ENCODE measurements around the gene TNFRSF8. TPM values are rescaled to one million over a fixed set of nuclear protein-coding genes. Genes with fewer than 3 reads are reported as not detected.

The TNFRSF8 gene
- total and polyA plus RNA-seq, 2 of the 4 experiments (the other 2 are of a cell fraction): under 0.01 to 0.31 TPM

DNA sequence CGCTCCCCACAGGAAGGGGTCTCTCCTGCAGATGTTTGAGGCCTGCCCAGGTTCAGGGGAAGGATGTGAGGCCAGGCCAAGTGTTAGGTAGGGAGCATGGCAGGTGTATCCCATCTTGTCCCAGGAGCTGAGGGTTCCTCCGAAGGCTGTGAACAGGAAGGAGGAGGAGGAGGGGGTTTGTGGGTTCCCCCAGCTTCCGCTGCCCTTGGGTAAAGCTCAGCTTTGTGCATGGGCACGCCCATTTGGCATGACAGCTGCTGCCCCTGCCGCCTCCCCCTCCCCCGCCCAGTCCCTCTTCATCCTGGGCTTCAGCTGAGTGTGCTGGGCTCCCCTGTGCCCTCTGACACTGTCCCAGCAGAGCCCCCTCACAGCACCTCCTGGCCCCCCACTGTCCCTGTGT is 25.5 kb downstream of the TNFRSF8 start:
- H3K9ac ChIP-seq (ENCODE audit: low read depth, low read length): no peak overlapping the region
- intact Hi-C loops (cut with micrococcal nuclease) (no loop called here), dilution Hi-C loops (cut with HindIII; ENCODE audit: low sequenced_read_pairs, unreplicated experiment) (no loop called here), in situ Hi-C loops (cut with MboI; ENCODE audit: low sequenced_read_pairs) (no loop called here)
- peaks cover 4% of the 10 kb centered on the region for H3K4me1 ChIP-seq (ENCODE audit: control insufficient read depth, insufficient read depth, low read length)
- no peak overlapping the region for H2BK20ac ChIP-seq (ENCODE audit: low read depth, low read length)
- ATAC-seq (ENCODE audit: low read depth) (no peak), DNase-seq (no peak)
- 0 out of 2 replicates have a peak, but pooled peaks cover 2% of the 10 kb centered on the region for H3K9me3 ChIP-seq (ENCODE audit: control insufficient read depth, insufficient read depth, low read length)
- H3K9me1 ChIP-seq (ENCODE audit: insufficient read depth, low read length): no peaks in the 10 kb centered on the region
- H4K20me1 ChIP-seq (ENCODE audit: insufficient read depth, low read length): no peaks in the 10 kb centered on the region
- no peak overlapping the region for H4K91ac ChIP-seq (ENCODE audit: insufficient read depth, low read depth, low read length)
- CTCF ChIA-PET: interaction anchor here (1.7 kb wide), 1 partner anchor 9 kb away, joined by 5 read pairs; no protein-coding TSS in a partner anchor
- no peak overlapping the region for H2AFZ ChIP-seq (replicated peaks; ENCODE audit: low read length, poor library complexity)
- no peak overlapping the region for H3K18ac ChIP-seq (ENCODE audit: low read depth, low read length)
- H3K27ac ChIP-seq (ENCODE audit: insufficient read depth, low read length): no peak overlapping the region
- 70% methylated on average over 2 of the region's 6 CpGs; no CpG with 5 or more reads in 1 of the 2 experiments for WGBS, 2 experiments (ENCODE audit: extremely low coverage in 2 of 2, insufficient read length in 1 of 2)
- H3K23ac ChIP-seq (ENCODE audit: low read depth, low read length): no peak overlapping the region
- POLR2A ChIA-PET (ENCODE audit: unreplicated experiment): no interaction called here
- no peaks in the 10 kb centered on the region for H3K79me1 ChIP-seq (ENCODE audit: low read depth in 1 of 2, low read length in 2 of 2)
- no peak for TF ChIP-seq POLR2A (IDR thresholded peaks at IDR 0.05; ENCODE audit: low read depth, low read length)
- TF ChIP-seq BHLHE40 (IDR thresholded peaks at IDR 0.05; ENCODE audit: low read depth, low read length): no peak
- TF ChIP-seq, protein P1, sequence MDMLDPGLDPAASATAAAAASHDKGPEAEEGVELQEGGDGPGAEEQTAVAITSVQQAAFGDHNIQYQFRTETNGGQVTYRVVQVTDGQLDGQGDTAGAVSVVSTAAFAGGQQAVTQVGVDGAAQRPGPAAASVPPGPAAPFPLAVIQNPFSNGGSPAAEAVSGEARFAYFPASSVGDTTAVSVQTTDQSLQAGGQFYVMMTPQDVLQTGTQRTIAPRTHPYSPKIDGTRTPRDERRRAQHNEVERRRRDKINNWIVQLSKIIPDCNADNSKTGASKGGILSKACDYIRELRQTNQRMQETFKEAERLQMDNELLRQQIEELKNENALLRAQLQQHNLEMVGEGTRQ (IDR thresholded peaks at IDR 0.05; ENCODE audit: low read depth, low read length): no peak
- TF ChIP-seq, protein P2, sequence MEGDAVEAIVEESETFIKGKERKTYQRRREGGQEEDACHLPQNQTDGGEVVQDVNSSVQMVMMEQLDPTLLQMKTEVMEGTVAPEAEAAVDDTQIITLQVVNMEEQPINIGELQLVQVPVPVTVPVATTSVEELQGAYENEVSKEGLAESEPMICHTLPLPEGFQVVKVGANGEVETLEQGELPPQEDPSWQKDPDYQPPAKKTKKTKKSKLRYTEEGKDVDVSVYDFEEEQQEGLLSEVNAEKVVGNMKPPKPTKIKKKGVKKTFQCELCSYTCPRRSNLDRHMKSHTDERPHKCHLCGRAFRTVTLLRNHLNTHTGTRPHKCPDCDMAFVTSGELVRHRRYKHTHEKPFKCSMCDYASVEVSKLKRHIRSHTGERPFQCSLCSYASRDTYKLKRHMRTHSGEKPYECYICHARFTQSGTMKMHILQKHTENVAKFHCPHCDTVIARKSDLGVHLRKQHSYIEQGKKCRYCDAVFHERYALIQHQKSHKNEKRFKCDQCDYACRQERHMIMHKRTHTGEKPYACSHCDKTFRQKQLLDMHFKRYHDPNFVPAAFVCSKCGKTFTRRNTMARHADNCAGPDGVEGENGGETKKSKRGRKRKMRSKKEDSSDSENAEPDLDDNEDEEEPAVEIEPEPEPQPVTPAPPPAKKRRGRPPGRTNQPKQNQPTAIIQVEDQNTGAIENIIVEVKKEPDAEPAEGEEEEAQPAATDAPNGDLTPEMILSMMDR (conservative IDR thresholded peaks at IDR 0.05; ENCODE audit: low read depth, low read length): no peak
- TF ChIP-seq, protein P3, sequence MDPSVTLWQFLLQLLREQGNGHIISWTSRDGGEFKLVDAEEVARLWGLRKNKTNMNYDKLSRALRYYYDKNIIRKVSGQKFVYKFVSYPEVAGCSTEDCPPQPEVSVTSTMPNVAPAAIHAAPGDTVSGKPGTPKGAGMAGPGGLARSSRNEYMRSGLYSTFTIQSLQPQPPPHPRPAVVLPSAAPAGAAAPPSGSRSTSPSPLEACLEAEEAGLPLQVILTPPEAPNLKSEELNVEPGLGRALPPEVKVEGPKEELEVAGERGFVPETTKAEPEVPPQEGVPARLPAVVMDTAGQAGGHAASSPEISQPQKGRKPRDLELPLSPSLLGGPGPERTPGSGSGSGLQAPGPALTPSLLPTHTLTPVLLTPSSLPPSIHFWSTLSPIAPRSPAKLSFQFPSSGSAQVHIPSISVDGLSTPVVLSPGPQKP (IDR thresholded peaks at IDR 0.05; ENCODE audit: borderline replicate concordance, low read depth, low read length): no peak
- no peak for TF ChIP-seq RCOR1 (IDR thresholded peaks at IDR 0.05; ENCODE audit: insufficient replicate concordance, low read length)
- no peak for TF ChIP-seq MXI1 (IDR thresholded peaks at IDR 0.05; ENCODE audit: borderline replicate concordance, low read depth, low read length)
- no peak for TF ChIP-seq RFX5 (IDR thresholded peaks at IDR 0.05; ENCODE audit: low read depth, low read length)
- no peak for TF ChIP-seq FOS (IDR thresholded peaks at IDR 0.05; ENCODE audit: low read depth, low read length)
- TF ChIP-seq MAFK (IDR thresholded peaks at IDR 0.05; ENCODE audit: low read depth, low read length): no peak
- TF ChIP-seq MAZ (IDR thresholded peaks at IDR 0.05; ENCODE audit: borderline replicate concordance, low read depth, low read length): no peak
- TF ChIP-seq CEBPB (IDR thresholded peaks at IDR 0.05; ENCODE audit: low read depth, low read length): no peak
- TF ChIP-seq RAD21 (IDR thresholded peaks at IDR 0.05; ENCODE audit: low read length): no peak
- H3K27me3 ChIP-seq (ENCODE audit: control insufficient read depth, insufficient read depth, low read length): peaks cover 9% of the 10 kb centered on the region
- H2AK9ac ChIP-seq (replicated peaks; ENCODE audit: low read depth, low read length, poor library complexity): no peak overlapping the region
- no peak overlapping the region for H2BK15ac ChIP-seq (ENCODE audit: low read depth, low read length)
- H3K4ac ChIP-seq (ENCODE audit: low read depth, low read length): no peak overlapping the region
- no peak overlapping the region for H3K4me2 ChIP-seq (ENCODE audit: low read depth, low read length)
- H3K56ac ChIP-seq (ENCODE audit: extremely low read depth, insufficient read depth, low read length): no peak overlapping the region
- no peak overlapping the region for H3K4me3 ChIP-seq (ENCODE audit: insufficient read depth, low read depth, low read length)
- H2BK5ac ChIP-seq (ENCODE audit: low read depth, low read length, poor library complexity, severe bottlenecking): no peak overlapping the region
- no peaks in the 10 kb centered on the region for H3K36me3 ChIP-seq (ENCODE audit: control insufficient read depth, insufficient read depth, low read length)
- no peak overlapping the region for H2BK120ac ChIP-seq (ENCODE audit: low read depth, low read length)
- H4K8ac ChIP-seq (ENCODE audit: low read depth in 2 of 2, low read length in 2 of 2): no peak overlapping the region
- H3K14ac ChIP-seq (replicated peaks; ENCODE audit: low read depth, low read length): no peak overlapping the region
- BruUV-seq (replicated peaks): no TSS peak
- H2AK5ac ChIP-seq (ENCODE audit: low read depth, low read length): no peak overlapping the region
- H4K5ac ChIP-seq (ENCODE audit: low read depth, low read length): no peak overlapping the region

Data from IMR-90 (cell line).